NB4 (cell line): ENCODE results near the gene KNCN.

ENCODE experiments used
- MYC ChIP-seq: IDR thresholded peaks from 2 replicates; pipeline ENCODE4 v1.6.1; 2011; ENCODE audit warnings: low read depth, low read length
- TF ChIP-seq, protein P1 (sequence below): IDR thresholded peaks from one replicate; pipeline ENCODE4 v1.5.1; 2012; ENCODE audit warnings: low read depth, low read length

GRCh38 chr1:46516200-46516950 lies 35.1 kb downstream of the KNCN start:
- TF ChIP-seq, protein P1, sequence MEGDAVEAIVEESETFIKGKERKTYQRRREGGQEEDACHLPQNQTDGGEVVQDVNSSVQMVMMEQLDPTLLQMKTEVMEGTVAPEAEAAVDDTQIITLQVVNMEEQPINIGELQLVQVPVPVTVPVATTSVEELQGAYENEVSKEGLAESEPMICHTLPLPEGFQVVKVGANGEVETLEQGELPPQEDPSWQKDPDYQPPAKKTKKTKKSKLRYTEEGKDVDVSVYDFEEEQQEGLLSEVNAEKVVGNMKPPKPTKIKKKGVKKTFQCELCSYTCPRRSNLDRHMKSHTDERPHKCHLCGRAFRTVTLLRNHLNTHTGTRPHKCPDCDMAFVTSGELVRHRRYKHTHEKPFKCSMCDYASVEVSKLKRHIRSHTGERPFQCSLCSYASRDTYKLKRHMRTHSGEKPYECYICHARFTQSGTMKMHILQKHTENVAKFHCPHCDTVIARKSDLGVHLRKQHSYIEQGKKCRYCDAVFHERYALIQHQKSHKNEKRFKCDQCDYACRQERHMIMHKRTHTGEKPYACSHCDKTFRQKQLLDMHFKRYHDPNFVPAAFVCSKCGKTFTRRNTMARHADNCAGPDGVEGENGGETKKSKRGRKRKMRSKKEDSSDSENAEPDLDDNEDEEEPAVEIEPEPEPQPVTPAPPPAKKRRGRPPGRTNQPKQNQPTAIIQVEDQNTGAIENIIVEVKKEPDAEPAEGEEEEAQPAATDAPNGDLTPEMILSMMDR, result no peak
- TF ChIP-seq MYC, result no peak
